ENCODE results near the gene SYPL1.

SYPL1 gene

DNA sequence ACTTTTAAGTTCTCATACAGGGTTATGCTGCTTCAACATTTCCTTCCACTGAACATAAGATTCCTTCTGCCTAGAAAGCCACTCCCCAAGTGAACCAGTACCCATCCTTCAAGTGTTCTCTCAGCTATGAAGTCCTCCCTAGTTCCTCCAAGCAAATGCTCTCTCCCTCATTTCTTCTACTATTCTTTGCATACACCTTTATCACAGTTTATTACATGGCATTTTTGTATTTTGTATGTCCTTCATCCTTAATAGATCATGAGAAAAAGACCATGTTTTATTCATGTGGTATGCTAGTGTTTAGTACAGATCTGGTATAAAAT is 1.9 kb downstream of the SYPL1 start:
- Histone ChIP-seq H3K27me3 (ENCODE audit: insufficient read depth, poor library complexity, severe bottlenecking) (no peaks in the 10 kb centered on the region), H3K4me3 (replicated peaks; ENCODE audit: insufficient read depth, low read length) (peak overlapping the region; percentile 64; the same call in 1 of the 2 replicates), H3K27ac (replicated peaks) (no peak overlapping the region; the same call in 1 of the 2 replicates)
- no peak for DNase-seq (ENCODE audit: low read depth in 1 of 2, low spot score in 1 of 2)
- TF ChIP-seq SPI1 (IDR thresholded peaks at IDR 0.05; ENCODE audit: borderline replicate concordance, low read depth) (no peak), REST (IDR thresholded peaks at IDR 0.05; ENCODE audit: insufficient replicate concordance, low read depth) (no peak), GABPA (IDR thresholded peaks at IDR 0.05; ENCODE audit: low read depth) (no peak), POLR2AphosphoS5 (IDR thresholded peaks at IDR 0.05; ENCODE audit: low read depth) (no peak)
- TF ChIP-seq, protein P1, sequence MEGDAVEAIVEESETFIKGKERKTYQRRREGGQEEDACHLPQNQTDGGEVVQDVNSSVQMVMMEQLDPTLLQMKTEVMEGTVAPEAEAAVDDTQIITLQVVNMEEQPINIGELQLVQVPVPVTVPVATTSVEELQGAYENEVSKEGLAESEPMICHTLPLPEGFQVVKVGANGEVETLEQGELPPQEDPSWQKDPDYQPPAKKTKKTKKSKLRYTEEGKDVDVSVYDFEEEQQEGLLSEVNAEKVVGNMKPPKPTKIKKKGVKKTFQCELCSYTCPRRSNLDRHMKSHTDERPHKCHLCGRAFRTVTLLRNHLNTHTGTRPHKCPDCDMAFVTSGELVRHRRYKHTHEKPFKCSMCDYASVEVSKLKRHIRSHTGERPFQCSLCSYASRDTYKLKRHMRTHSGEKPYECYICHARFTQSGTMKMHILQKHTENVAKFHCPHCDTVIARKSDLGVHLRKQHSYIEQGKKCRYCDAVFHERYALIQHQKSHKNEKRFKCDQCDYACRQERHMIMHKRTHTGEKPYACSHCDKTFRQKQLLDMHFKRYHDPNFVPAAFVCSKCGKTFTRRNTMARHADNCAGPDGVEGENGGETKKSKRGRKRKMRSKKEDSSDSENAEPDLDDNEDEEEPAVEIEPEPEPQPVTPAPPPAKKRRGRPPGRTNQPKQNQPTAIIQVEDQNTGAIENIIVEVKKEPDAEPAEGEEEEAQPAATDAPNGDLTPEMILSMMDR (IDR thresholded peaks at IDR 0.05; ENCODE audit: insufficient read depth, low read length) = no peak

DNA sequence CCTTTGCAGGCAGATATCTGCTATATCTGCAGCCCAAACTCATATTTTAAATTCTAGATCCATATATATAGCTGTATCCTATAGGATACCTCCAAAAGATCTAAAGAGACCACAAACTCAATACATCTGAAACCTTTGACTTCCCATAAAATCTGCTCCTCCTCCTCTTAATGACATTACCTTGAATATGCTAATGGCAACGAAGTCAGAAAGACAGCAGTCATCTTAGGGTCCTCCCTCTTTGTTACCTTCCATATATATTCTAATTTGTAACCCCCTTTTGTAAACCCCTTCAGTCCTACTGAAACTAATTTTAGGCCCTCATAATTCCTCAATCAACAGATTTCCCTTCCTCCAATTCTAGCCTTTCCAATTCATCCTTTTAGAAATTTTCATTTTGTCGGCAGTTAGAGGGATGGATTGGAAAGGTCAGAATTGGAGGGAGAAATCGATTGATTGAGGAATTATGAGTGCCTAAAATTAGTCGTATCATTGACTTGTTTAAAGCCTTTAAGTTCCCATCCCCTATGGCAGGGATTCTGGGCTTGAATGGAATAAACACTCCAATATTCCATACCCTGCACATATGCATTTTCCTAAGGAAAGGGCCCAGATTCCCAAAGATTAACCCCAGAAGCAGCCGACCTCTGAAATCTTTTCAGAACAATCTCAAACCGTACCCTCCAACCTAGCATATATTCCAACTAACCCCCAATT is 2.4 kb downstream of the SYPL1 start:
- TF ChIP-seq REST (IDR thresholded peaks at IDR 0.05; ENCODE audit: insufficient replicate concordance, low read depth) = no peak
- TF ChIP-seq, protein P1 (IDR thresholded peaks at IDR 0.05; ENCODE audit: insufficient read depth, low read length) = no peak
- TF ChIP-seq POLR2AphosphoS5 (IDR thresholded peaks at IDR 0.05; ENCODE audit: low read depth) = no peak
- no peak for TF ChIP-seq GABPA (IDR thresholded peaks at IDR 0.05; ENCODE audit: low read depth)
- no peak for TF ChIP-seq SPI1 (IDR thresholded peaks at IDR 0.05; ENCODE audit: borderline replicate concordance, low read depth)
- Histone ChIP-seq H3K27me3 (ENCODE audit: insufficient read depth, poor library complexity, severe bottlenecking) (no peaks in the 10 kb centered on the region), H3K27ac (replicated peaks) (no peak overlapping the region), H3K4me3 (replicated peaks; ENCODE audit: insufficient read depth, low read length) (no peak overlapping the region; the same call in 1 of the 2 replicates)
- no peak for DNase-seq (ENCODE audit: low read depth in 1 of 2, low spot score in 1 of 2)

- DNase-seq (ENCODE audit: low read depth in 1 of 2, low spot score in 1 of 2) = peak in 1 of 2 experiments; percentile 14
- Histone ChIP-seq H3K4me3 (replicated peaks; ENCODE audit: insufficient read depth, low read length) (no peak overlapping the region), H3K27ac (replicated peaks) (no peak overlapping the region), H3K27me3 (ENCODE audit: insufficient read depth, poor library complexity, severe bottlenecking) (no peaks in the 10 kb centered on the region)
- TF ChIP-seq SPI1 (IDR thresholded peaks at IDR 0.05; ENCODE audit: borderline replicate concordance, low read depth) (no peak), GABPA (IDR thresholded peaks at IDR 0.05; ENCODE audit: low read depth) (no peak), POLR2AphosphoS5 (IDR thresholded peaks at IDR 0.05; ENCODE audit: low read depth) (no peak), REST (IDR thresholded peaks at IDR 0.05; ENCODE audit: insufficient replicate concordance, low read depth) (no peak)
- TF ChIP-seq, protein P1 (IDR thresholded peaks at IDR 0.05; ENCODE audit: insufficient read depth, low read length) = no peak
Observed at GRCh38 chr7:106108991-106109390, 3.1 kb downstream of the SYPL1 start.

Data from HL-60 (cell line).